ENCODE results near the gene KLHL36.

DNA sequence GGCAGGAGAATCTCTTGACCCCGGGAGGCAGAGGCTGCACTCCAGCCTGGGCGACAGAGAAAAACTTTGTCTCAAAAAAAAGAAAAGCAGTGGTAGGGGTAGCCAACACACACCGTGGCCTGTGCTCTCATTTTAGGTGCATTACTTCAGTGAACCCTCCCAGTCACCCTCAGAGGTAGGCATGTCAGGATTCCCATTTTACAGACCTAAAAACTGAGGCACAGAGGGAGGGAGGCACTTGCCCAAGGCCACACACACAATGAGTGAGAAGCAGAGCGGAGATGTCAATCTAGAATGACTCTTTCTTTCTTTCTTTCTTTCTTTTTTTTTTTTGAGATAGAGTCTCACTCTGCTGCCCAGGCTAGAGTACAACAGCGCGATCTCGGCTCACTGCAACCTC lies 35.6 kb upstream of the KLHL36 start:
- TF ChIP-seq CTCF (IDR thresholded peaks at IDR 0.05), result no peak
- TF ChIP-seq POLR2A (IDR thresholded peaks at IDR 0.05), result no peak

Data from testis (tissue), 2 donors.